Mesendoderm (in vitro differentiated cells): ENCODE measurements around the gene ZNF70.

ENCODE experiments used
- DNase-seq: peaks from one replicate; pipeline ENCODE4 v3.0.0; 2013
- H2AK5ac ChIP-seq: 2 replicates; pipeline ENCODE4 v1.6.1; 2013; ENCODE audit warnings: low read length, inconsistent platforms
- H2BK120ac ChIP-seq: 2 replicates; pipeline ENCODE4 v1.6.1; 2013; ENCODE audit warnings: low read depth, mild to moderate bottlenecking, low read length, moderate library complexity, mixed read lengths
- H2BK15ac ChIP-seq: replicated peaks from 2 replicates; pipeline ENCODE4 v1.6.1; 2013; ENCODE audit warnings: low read depth, mild to moderate bottlenecking, moderate library complexity
- H2BK5ac ChIP-seq: 2 replicates; pipeline ENCODE4 v1.6.1; 2013; ENCODE audit warnings: low read length, inconsistent platforms
- H3K18ac ChIP-seq: 2 replicates; pipeline ENCODE4 v1.6.1; 2013; ENCODE audit warnings: mild to moderate bottlenecking, low read length, mixed read lengths
- H3K23ac ChIP-seq: one replicate; pipeline ENCODE4 v1.6.1; 2013; ENCODE audit warnings: low read length
- H3K27ac ChIP-seq: 2 replicates; pipeline ENCODE4 v1.5.1; 2013; ENCODE audit warnings: low read depth, mild to moderate bottlenecking, inconsistent platforms, low read length, moderate library complexity
- H3K27me3 ChIP-seq: 2 replicates; pipeline ENCODE4 v1.6.1; 2013; ENCODE audit warnings: low read length, control low read depth, mild to moderate bottlenecking, inconsistent platforms; ENCODE audit not compliant: insufficient read depth, poor library complexity
- H3K36me3 ChIP-seq: 2 replicates; pipeline ENCODE4 v1.6.1; 2013; ENCODE audit warnings: low read length, inconsistent platforms; ENCODE audit not compliant: control insufficient read depth, insufficient read depth
- H3K4ac ChIP-seq: one replicate; pipeline ENCODE4 v1.6.1; 2013; ENCODE audit warnings: low read depth, mild to moderate bottlenecking, low read length, moderate library complexity
- H3K4me1 ChIP-seq: 2 replicates; pipeline ENCODE4 v1.6.1; 2013; ENCODE audit warnings: low read depth, low read length, inconsistent platforms; ENCODE audit not compliant: control insufficient read depth
- H3K4me2 ChIP-seq: 2 replicates; pipeline ENCODE4 v1.6.1; 2013; ENCODE audit warnings: low read length
- H3K4me3 ChIP-seq: 2 replicates; pipeline ENCODE4 v1.5.1; 2013; ENCODE audit warnings: mild to moderate bottlenecking, low read length
- H3K56ac ChIP-seq: one replicate; pipeline ENCODE4 v1.6.1; 2013; ENCODE audit warnings: low read length
- H3K79me1 ChIP-seq: 2 replicates; pipeline ENCODE4 v1.6.1; 2013; ENCODE audit warnings: low read length, inconsistent platforms
- H3K79me2 ChIP-seq: 2 replicates; pipeline ENCODE4 v1.6.1; 2013; ENCODE audit warnings: mild to moderate bottlenecking, low read length; ENCODE audit not compliant: control insufficient read depth, insufficient read depth
- H3K9ac ChIP-seq: 2 replicates; pipeline ENCODE4 v1.6.1; 2013; ENCODE audit warnings: low read length, inconsistent platforms
- H4K5ac ChIP-seq: one replicate; pipeline ENCODE4 v1.6.1; 2013; ENCODE audit warnings: low read length
- H4K8ac ChIP-seq: one replicate; pipeline ENCODE4 v1.6.1; 2013; ENCODE audit warnings: low read depth, mild to moderate bottlenecking, control low read depth, low read length, moderate library complexity
- WGBS: extraction: QIAGEN DNeasy Blood & Tissue Kit; methylation state at CpG from one replicate; pipeline ENCODE4 v1.1.7; 2013; ENCODE audit warnings: low lambda C conversion rate, missing lambda C conversion rate; ENCODE audit not compliant: insufficient coverage; ENCODE audit errors: extremely low coverage; 5-methylcytosine and 5-hydroxymethylcytosine counted together

Gene ZNF70

DNA sequence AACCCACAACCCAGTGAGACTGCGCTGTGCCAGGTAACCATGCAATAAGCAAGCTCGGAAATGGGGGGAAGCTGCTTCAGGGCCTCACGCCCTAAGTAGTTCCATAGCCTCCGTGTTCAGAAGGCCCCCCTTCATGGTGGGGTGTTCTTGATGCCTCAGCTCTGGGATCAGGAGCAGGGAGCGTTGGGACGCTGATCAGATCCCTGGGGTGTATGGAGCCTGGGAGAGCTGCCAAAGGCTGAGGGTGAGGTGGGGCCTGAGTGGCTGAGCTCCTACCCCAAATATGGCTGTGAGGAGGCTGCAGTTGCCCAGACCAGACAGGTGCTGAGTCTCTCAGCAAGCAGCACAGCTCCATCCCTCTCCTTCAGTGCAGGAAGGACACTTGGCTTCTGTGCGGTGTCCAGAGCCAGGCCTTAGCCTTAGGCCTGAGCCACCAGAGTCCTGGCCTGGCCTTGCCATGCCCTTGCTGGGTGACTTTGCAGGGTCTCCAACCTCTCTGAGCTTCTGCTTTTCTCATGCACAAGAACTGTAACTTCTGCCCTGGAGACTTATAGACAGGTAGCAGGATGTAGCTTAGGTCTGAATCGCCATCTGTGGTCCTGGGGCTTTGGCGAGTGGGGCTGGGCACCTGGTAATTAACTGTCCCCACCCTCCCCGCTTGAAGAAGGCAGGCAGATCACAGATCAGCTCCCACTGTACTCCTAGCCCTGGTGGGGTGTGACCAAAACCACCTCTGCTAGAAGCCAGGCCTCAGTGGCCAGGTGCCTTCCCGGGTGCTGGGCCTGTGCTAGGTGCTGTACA is 27.1 kb upstream of the ZNF70 start:
- no CpG with 5 or more reads among the region's 11 CpGs for WGBS
- H3K79me2 ChIP-seq = no peaks in the 10 kb centered on the region

DNA sequence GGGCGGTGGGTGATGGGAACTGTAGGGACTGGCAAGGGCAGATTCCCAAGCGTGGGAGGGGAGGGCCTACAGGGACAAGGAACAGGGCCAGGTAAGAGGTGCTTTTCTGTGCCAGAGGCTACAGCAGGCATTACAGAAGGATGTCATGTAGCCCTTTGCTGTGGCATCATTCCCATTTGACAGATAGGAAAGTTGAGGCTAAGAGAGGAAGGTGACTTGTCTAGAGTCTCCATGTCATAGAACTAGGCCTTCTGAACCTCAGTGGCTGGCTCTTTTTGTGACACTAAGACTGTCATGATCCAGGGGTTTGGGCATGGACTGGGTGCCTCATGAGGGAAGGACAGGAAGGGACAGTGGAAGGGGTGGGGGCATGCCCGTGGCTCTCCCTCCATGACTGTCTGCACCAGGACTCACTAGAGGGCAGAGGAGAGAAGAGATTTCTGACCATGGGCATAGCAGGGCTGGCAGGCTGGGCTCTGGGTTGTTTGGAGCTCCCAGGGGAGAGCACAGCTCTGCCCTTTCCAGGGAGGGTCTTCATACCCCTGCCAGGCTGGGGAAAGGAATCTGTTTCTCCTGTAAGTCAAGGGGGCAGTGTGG is 25.0 kb upstream of the ZNF70 start:
- no peak overlapping the region for H3K4me3 ChIP-seq
- H3K4ac ChIP-seq = no peak overlapping the region
- no peak overlapping the region for H4K8ac ChIP-seq
- no peaks in the 10 kb centered on the region for H3K79me1 ChIP-seq
- no peak overlapping the region for H2BK120ac ChIP-seq
- peaks cover 3% of the 10 kb centered on the region for H3K4me1 ChIP-seq
- DNase-seq = no peak
- H3K27ac ChIP-seq = no peak overlapping the region
- H3K79me2 ChIP-seq = no peaks in the 10 kb centered on the region
- H3K36me3 ChIP-seq = no peaks in the 10 kb centered on the region
- no peak overlapping the region for H3K23ac ChIP-seq
- no peak overlapping the region for H4K5ac ChIP-seq
- H3K18ac ChIP-seq = no peak overlapping the region
- H2BK5ac ChIP-seq = no peak overlapping the region
- H3K4me2 ChIP-seq = no peak overlapping the region
- no CpG with 5 or more reads among the region's 3 CpGs for WGBS
- no peak overlapping the region for H3K56ac ChIP-seq
- H3K9ac ChIP-seq = no peak overlapping the region
- peaks cover 3% of the 10 kb centered on the region for H3K27me3 ChIP-seq
- no peak overlapping the region for H2AK5ac ChIP-seq
- H2BK15ac ChIP-seq = no peak overlapping the region

More for the DNA sequence above, 27.1 kb upstream of the ZNF70 start:
- Histone ChIP-seq H3K36me3 (no peaks in the 10 kb centered on the region), H3K79me1 (no peaks in the 10 kb centered on the region), H2AK5ac (no peak overlapping the region), H2BK5ac (no peak overlapping the region), H3K9ac (no peak overlapping the region), H3K4me1 (peaks cover 3% of the 10 kb centered on the region), H3K18ac (no peak overlapping the region), H3K27ac (no peak overlapping the region), H2BK15ac (no peak overlapping the region), H2BK120ac (no peak overlapping the region), H3K4ac (no peak overlapping the region), H3K56ac (no peak overlapping the region), H3K4me3 (no peak overlapping the region), H3K23ac (no peak overlapping the region), H3K27me3 (peaks cover 3% of the 10 kb centered on the region), H3K4me2 (no peak overlapping the region), H4K8ac (no peak overlapping the region), H4K5ac (no peak overlapping the region)
- DNase-seq = no peak

DNA sequence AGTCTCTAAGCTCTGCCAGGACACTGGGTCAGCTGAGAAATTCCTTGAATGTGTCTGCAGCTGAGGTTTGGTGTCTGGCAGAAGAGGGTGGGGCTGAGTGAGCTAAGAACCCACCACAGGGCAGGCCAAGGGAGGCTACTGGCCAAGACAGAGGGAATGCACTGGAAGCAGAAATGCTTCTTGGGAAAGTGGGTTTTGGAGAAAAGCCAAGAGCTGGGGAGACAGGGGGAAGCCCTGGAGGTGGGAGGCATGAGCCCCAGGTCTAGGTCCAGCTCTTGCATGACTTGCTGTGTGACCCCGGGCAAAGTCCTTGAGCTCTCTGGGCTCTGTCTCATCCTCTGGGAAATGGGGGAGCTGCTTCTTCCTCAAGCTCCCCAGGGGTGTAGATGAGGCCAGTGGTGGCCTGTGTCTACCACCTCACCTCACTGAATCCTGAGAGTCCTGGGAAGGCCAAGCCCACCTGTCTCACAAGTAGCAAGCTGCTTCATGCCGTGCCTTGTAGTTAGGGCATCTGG is 24.1 kb upstream of the ZNF70 start:
- no peak overlapping the region for H3K9ac ChIP-seq
- no peaks in the 10 kb centered on the region for H3K36me3 ChIP-seq
- no peak overlapping the region for H4K8ac ChIP-seq
- no peak overlapping the region for H3K4ac ChIP-seq
- no peaks in the 10 kb centered on the region for H3K79me1 ChIP-seq
- peak; percentile 86 for DNase-seq
- H4K5ac ChIP-seq = no peak overlapping the region
- no peak overlapping the region for H3K23ac ChIP-seq
- H3K27me3 ChIP-seq = peaks cover 3% of the 10 kb centered on the region
- no peak overlapping the region for H2BK15ac ChIP-seq
- no peak overlapping the region for H3K4me3 ChIP-seq
- H3K4me1 ChIP-seq = peaks cover 3% of the 10 kb centered on the region
- H3K56ac ChIP-seq = peak overlapping the region; percentile 34
- no peak overlapping the region for H3K18ac ChIP-seq
- no peak overlapping the region for H3K27ac ChIP-seq
- no peaks in the 10 kb centered on the region for H3K79me2 ChIP-seq
- H2BK5ac ChIP-seq = no peak overlapping the region
- no peak overlapping the region for H2BK120ac ChIP-seq
- no CpG with 5 or more reads among the region's 2 CpGs for WGBS
- no peak overlapping the region for H3K4me2 ChIP-seq
- no peak overlapping the region for H2AK5ac ChIP-seq

DNA sequence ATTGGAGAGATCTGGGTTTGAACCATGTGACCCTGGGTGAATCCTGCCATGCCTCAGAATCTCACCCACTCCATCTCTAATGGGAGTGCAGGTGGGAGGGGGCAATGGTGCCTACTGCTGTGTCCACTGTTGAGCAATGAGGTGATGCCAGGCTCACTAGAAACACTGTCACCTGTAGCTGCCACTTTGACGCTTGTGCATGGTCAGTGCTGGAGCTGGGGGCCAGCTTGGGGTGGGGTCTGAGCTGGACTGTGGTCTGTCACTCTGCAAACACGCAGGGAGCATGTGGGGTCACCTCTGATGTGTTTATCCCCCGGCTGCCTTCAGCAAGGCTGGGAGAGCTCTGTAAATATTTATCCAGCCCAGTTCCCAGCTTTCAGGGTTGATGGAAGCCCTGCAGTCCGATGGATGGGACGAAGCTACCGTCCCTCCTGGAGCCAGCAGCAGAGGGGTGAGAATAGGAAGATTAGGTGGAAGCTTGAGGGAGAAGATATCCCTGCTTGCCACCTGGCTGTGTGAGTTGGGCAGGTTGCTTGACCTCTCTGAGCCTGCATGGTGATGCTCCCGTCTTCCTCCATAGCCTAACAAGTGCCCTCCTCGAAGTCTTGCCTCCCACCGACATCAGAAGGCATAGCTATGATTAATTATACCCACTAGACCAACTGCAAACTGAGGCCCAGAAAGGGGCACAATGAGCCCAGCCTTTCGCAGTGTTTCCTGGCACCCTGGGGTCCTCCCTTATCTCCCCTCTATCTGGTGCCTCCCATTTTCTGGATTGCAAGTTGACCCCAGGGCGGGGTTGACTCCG is 23.4 kb upstream of the ZNF70 start:
- no peak for DNase-seq
- H2BK120ac ChIP-seq = no peak overlapping the region
- H3K4me3 ChIP-seq = no peak overlapping the region
- no peaks in the 10 kb centered on the region for H3K79me1 ChIP-seq
- H3K79me2 ChIP-seq = no peaks in the 10 kb centered on the region
- H3K27me3 ChIP-seq = peaks cover 3% of the 10 kb centered on the region
- H3K36me3 ChIP-seq = no peaks in the 10 kb centered on the region
- H3K27ac ChIP-seq = no peak overlapping the region
- no peak overlapping the region for H3K9ac ChIP-seq
- H3K56ac ChIP-seq = no peak overlapping the region
- H2BK5ac ChIP-seq = no peak overlapping the region
- H4K8ac ChIP-seq = no peak overlapping the region
- H2AK5ac ChIP-seq = no peak overlapping the region
- no peak overlapping the region for H4K5ac ChIP-seq
- no peak overlapping the region for H3K4ac ChIP-seq
- peaks cover 3% of the 10 kb centered on the region for H3K4me1 ChIP-seq
- no peak overlapping the region for H3K18ac ChIP-seq
- no peak overlapping the region for H3K23ac ChIP-seq
- H3K4me2 ChIP-seq = no peak overlapping the region
- no peak overlapping the region for H2BK15ac ChIP-seq
- no CpG with 5 or more reads among the region's 12 CpGs for WGBS

DNA sequence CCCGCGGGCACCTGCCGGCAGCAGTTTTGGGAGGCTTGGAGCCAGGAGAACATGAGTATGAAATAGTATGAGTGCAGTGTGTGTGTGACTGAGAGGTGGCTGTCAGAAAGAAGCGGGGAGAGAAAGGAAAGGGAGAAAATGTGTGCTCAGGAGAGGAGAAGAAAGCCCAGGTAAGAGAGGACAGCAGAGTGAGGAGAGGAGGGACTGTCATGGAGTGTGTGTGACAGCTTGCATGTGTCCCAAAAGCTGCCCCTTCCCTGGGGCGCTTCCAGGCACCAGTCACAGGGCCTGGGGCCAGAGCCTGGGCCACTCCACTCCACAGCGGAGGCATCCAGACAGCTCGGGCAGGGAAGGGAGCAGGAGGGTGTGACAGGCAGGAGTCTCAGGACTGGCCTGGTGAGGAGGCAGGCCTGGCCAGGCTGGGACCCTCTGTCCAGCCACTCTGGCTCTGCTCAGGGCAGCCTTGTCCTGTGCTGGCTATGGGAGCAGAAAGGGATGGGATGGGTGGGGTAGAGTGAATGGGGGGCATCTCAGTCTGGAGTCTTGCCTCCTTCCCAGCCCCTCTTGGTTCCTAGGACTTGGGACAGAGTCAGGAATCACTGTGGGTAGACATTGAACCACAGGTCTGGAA is 22.7 kb upstream of the ZNF70 start:
- Histone ChIP-seq H2BK5ac (no peak overlapping the region), H3K23ac (peak overlapping the region; percentile 66), H3K4me2 (peak overlapping the region; percentile 56), H3K4ac (no peak overlapping the region), H3K79me1 (no peaks in the 10 kb centered on the region), H3K27ac (no peak overlapping the region), H3K18ac (no peak overlapping the region), H4K8ac (no peak overlapping the region), H2BK15ac (no peak overlapping the region), H2BK120ac (no peak overlapping the region), H3K27me3 (peaks cover 3% of the 10 kb centered on the region), H3K4me1 (peaks cover 3% of the 10 kb centered on the region), H3K4me3 (no peak overlapping the region), H3K79me2 (no peaks in the 10 kb centered on the region), H3K56ac (peak overlapping the region; percentile 89), H4K5ac (no peak overlapping the region), H3K36me3 (no peaks in the 10 kb centered on the region), H3K9ac (peak overlapping the region; percentile 72), H2AK5ac (peak overlapping the region; percentile 38)
- no peak for DNase-seq
- no CpG with 5 or more reads among the region's 7 CpGs for WGBS
